Chondrocyte (in vitro differentiated cells): ENCODE measurements around the gene NEK6. TPM values are rescaled to one million over a fixed set of nuclear protein-coding genes. Genes with fewer than 3 reads are reported as not detected.

Experiments
- DNase-seq: peaks from one replicate; pipeline ENCODE4 v3.0.0; 2021; ENCODE audit warnings: mixed read lengths, low spot score
- H3K27ac Mint-ChIP-seq: one replicate; pipeline ENCODE4 v1.8.0; 2021; ENCODE audit warnings: mild to moderate bottlenecking, moderate library complexity, mixed read lengths; ENCODE audit not compliant: unreplicated experiment
- H3K27me3 Mint-ChIP-seq: 2 replicates; pipeline ENCODE4 v1.8.0; 2021; ENCODE audit warnings: low read depth, mixed read lengths
- H3K36me3 Mint-ChIP-seq: 2 replicates; pipeline ENCODE4 v1.8.0; 2021; ENCODE audit warnings: low read depth, mixed read lengths
- H3K4me1 Mint-ChIP-seq: 2 replicates; pipeline ENCODE4 v1.8.0; 2021; ENCODE audit warnings: low read depth, mild to moderate bottlenecking, mixed read lengths
- H3K4me3 Mint-ChIP-seq: one replicate; pipeline ENCODE4 v1.8.0; 2021; ENCODE audit warnings: mild to moderate bottlenecking, moderate library complexity, mixed read lengths; ENCODE audit not compliant: unreplicated experiment
- H3K9me3 Mint-ChIP-seq: 2 replicates; pipeline ENCODE4 v1.8.0; 2021; ENCODE audit warnings: low read depth, mixed read lengths
- total RNA-seq: library from RNA; stranded (reverse); gene quantifications from 3 replicates; pipeline ENCODE4 v1.2.1, GENCODE V29; 2021
- TF ChIP-seq, protein P1 (sequence below): fragments of 200-600 bp; sonication (generic); IDR thresholded peaks from 2 replicates; pipeline ENCODE4 v1.5.0; 2021; ENCODE audit warnings: antibody characterized with exemption, mild to moderate bottlenecking, moderate library complexity

The NEK6 gene
- total RNA-seq, 1 donor from 2014 or later = 110 TPM

GRCh38 chr9:124346347-124347163 is 88.8 kb downstream of the NEK6 start:
- Mint-ChIP-seq H3K36me3 (peaks cover 20% of the 10 kb centered on the region), H3K27ac (no peak overlapping the region), H3K9me3 (no peaks in the 10 kb centered on the region), H3K4me3 (no peak overlapping the region), H3K4me1 (peaks cover 26% of the 10 kb centered on the region), H3K27me3 (no peaks in the 10 kb centered on the region)
- TF ChIP-seq, protein P1, sequence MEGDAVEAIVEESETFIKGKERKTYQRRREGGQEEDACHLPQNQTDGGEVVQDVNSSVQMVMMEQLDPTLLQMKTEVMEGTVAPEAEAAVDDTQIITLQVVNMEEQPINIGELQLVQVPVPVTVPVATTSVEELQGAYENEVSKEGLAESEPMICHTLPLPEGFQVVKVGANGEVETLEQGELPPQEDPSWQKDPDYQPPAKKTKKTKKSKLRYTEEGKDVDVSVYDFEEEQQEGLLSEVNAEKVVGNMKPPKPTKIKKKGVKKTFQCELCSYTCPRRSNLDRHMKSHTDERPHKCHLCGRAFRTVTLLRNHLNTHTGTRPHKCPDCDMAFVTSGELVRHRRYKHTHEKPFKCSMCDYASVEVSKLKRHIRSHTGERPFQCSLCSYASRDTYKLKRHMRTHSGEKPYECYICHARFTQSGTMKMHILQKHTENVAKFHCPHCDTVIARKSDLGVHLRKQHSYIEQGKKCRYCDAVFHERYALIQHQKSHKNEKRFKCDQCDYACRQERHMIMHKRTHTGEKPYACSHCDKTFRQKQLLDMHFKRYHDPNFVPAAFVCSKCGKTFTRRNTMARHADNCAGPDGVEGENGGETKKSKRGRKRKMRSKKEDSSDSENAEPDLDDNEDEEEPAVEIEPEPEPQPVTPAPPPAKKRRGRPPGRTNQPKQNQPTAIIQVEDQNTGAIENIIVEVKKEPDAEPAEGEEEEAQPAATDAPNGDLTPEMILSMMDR = no peak
- peak; percentile 91 for DNase-seq

- no peak for DNase-seq
- TF ChIP-seq, protein P1 = no peak
- H3K36me3 Mint-ChIP-seq = peaks cover 28% of the 10 kb centered on the region
- H3K27ac Mint-ChIP-seq = no peak overlapping the region
- H3K4me3 Mint-ChIP-seq = no peak overlapping the region
- H3K4me1 Mint-ChIP-seq = peaks cover 18% of the 10 kb centered on the region
- no peaks in the 10 kb centered on the region for H3K9me3 Mint-ChIP-seq
- H3K27me3 Mint-ChIP-seq = no peaks in the 10 kb centered on the region
These were observed 89.6 kb downstream of the NEK6 start for GRCh38 chr9:124347206-124347967.

GRCh38 chr9:124347968-124348358 is 90.2 kb downstream of the NEK6 start:
- Mint-ChIP-seq H3K36me3 (peaks cover 30% of the 10 kb centered on the region), H3K9me3 (no peaks in the 10 kb centered on the region), H3K27me3 (no peaks in the 10 kb centered on the region), H3K4me3 (no peak overlapping the region), H3K27ac (no peak overlapping the region), H3K4me1 (peaks cover 16% of the 10 kb centered on the region)
- peak; percentile 91 for DNase-seq
- TF ChIP-seq, protein P1 = no peak

GRCh38 chr9:124348363-124348762 is 90.6 kb downstream of the NEK6 start:
- H3K4me1 Mint-ChIP-seq = peaks cover 12% of the 10 kb centered on the region
- H3K36me3 Mint-ChIP-seq = peaks cover 33% of the 10 kb centered on the region
- DNase-seq = no peak
- no peak overlapping the region for H3K4me3 Mint-ChIP-seq
- no peaks in the 10 kb centered on the region for H3K9me3 Mint-ChIP-seq
- no peaks in the 10 kb centered on the region for H3K27me3 Mint-ChIP-seq
- TF ChIP-seq, protein P1 = no peak
- H3K27ac Mint-ChIP-seq = peak overlapping the region; percentile 12

DNA sequence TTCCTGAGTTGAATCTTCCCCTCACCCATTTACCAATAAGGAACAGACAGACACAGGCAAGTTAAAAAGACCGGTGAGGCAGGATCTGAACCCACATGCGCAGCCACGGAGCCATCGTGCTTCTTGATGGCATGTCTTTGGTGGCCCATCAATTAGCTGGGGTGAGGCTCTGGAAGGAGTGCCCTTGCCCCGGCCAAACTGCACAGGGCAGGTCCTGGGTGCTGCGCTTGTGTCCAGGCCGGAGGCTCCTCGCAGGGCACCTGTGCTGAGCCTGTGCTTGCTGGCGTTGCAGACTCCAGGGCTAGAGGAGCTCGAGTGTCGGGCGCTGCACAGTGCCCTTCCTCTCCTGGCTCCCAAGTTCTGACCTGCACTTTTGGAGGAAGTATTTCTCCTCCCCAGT is 91.1 kb downstream of the NEK6 start:
- H3K36me3 Mint-ChIP-seq = peaks cover 37% of the 10 kb centered on the region
- no peaks in the 10 kb centered on the region for H3K9me3 Mint-ChIP-seq
- TF ChIP-seq, protein P1 = no peak
- H3K4me3 Mint-ChIP-seq = no peak overlapping the region
- DNase-seq = peak; percentile 86
- H3K27me3 Mint-ChIP-seq = no peaks in the 10 kb centered on the region
- peak overlapping the region; percentile 12 for H3K27ac Mint-ChIP-seq
- H3K4me1 Mint-ChIP-seq = peaks cover 12% of the 10 kb centered on the region
